Omental fat pad (tissue), 4 donors: Measurements from ENCODE around the gene MYDGF. TPM values are rescaled to one million over a fixed set of nuclear protein-coding genes. Genes with fewer than 3 reads are reported as not detected.

Experiments used
- ATAC-seq: fragments of 150-250 bp; one replicate; pipeline ENCODE4 v1.9.1; 2016; ENCODE audit warnings: mild to moderate bottlenecking, moderate library complexity; ENCODE audit not compliant: low FRiP score
- DNase-seq: peaks from one replicate; pipeline ENCODE4 v3.0.0-alpha.2; 2019; ENCODE audit warnings: low spot score
- CTCF ChIP-seq, 3 donors: fragments of 450-650 bp; IDR thresholded peaks; one replicate each; pipeline ENCODE4 v1.5.1; 2016 to 2017; ENCODE audit warnings: antibody characterized with exemption in 3 of 3, mild to moderate bottlenecking in 3 of 3, moderate library complexity in 2 of 3
- total RNA-seq, 4 donors: library from RNA; depleted of rRNA; stranded (reverse); fragments of >200 nt; gene quantifications; one replicate each; pipeline ENCODE4 v1.1.0, GENCODE V29; 2016

Gene MYDGF
- total RNA-seq, 4 donors from 2014 or later, result 25.7 to 59.2 (median 51.6) TPM

GRCh38 chr19:4636761-4637160 lies 33.4 kb downstream of the MYDGF start:
- no peak for TF ChIP-seq CTCF (IDR thresholded peaks at IDR 0.05)
- no peak for DNase-seq
- no peak for ATAC-seq

- TF ChIP-seq CTCF (IDR thresholded peaks at IDR 0.05), result peak in 1 of 3 donors; percentile 44
- DNase-seq (peak; percentile 45), ATAC-seq (peak; percentile 25)
These were observed 33.9 kb downstream of the MYDGF start for GRCh38 chr19:4636151-4636717.

GRCh38 chr19:4635754-4636116 lies 34.4 kb downstream of the MYDGF start:
- no peak for TF ChIP-seq CTCF (IDR thresholded peaks at IDR 0.05)
- no peak for ATAC-seq
- DNase-seq, result no peak

GRCh38 chr19:4633140-4633967 lies 36.8 kb downstream of the MYDGF start:
- DNase-seq, result no peak
- no peak for TF ChIP-seq CTCF (IDR thresholded peaks at IDR 0.05)
- peak; percentile 32 for ATAC-seq

- no peak for TF ChIP-seq CTCF (IDR thresholded peaks at IDR 0.05)
- no peak for DNase-seq
- ATAC-seq, result no peak
These were observed 45.3 kb downstream of the MYDGF start for GRCh38 chr19:4624733-4625362.

- no peak for DNase-seq
- no peak for ATAC-seq
- TF ChIP-seq CTCF (IDR thresholded peaks at IDR 0.05), result no peak
These were observed 45.8 kb downstream of the MYDGF start for GRCh38 chr19:4624301-4624700.
